ENCODE results near the gene ERCC8.

GRCh38 chr5:60944904-60945812 is at the start of gene ERCC8, which contains the start of gene NDUFAF2:
- TF ChIP-seq EZH2 (IDR thresholded peaks at IDR 0.05; ENCODE audit: low read depth, unreplicated experiment) (no peak), CREB1 (CRISPR knock-in tag; IDR thresholded peaks at IDR 0.05; ENCODE audit: low read depth) (no peak), CTCF (conservative IDR thresholded peaks at IDR 0.05; ENCODE audit: low read depth in 2 of 2) (no peak)

Measured in GM23338 (cell line).